ENCODE results near the gene IL17F. TPM values are rescaled to one million over a fixed set of nuclear protein-coding genes. Genes with fewer than 3 reads are reported as not detected.

The IL17F gene
- total RNA-seq, 1 donor from 2014 or later: not detected

DNA sequence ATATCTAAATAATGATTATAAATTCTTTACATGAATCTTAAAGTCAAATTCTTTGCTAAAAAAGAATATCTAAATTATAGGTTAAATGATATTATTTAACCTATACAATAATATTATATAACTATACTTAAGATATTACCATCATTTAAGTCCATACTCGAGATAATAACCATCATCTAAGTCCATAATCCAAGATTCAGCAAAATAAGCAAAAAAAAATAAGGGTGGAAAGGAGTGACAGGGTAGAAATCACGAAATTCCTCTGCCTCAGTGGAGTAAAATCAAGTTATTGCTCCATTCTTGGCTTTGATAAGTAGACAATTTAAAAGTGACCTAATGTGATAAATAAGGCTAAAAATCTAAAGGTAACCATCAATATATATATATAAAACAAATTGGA is 48.4 kb downstream of the IL17F start:
- DNase-seq (ENCODE audit: extremely low read depth, low read depth, low spot score): no peak

- no peak for DNase-seq (ENCODE audit: extremely low read depth, low read depth, low spot score)
Measured at GRCh38 chr6:52191824-52192223, 52.5 kb downstream of the IL17F start.

DNA sequence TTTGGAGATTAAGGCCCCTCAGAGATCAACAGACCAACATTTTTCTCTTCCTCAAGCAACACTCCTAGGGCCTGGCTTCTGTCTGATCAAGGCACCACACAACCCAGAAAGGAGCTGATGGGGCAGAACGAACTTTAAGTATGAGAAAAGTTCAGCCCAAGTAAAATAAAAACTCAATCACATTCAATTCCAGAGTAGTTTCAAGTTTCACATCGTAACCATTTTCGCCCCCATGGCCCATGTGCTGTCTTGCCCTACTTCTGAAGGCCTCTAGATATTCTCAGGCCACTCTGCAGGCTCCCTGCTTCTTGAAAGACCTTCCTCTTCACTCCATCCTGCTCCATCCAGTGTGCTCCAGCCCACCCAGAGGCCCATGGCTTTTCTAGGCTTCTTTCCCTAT is 53.9 kb downstream of the IL17F start:
- no peak for DNase-seq (ENCODE audit: extremely low read depth, low read depth, low spot score)

GRCh38 chr6:52189974-52190373 is 54.3 kb downstream of the IL17F start:
- no peak for DNase-seq (ENCODE audit: extremely low read depth, low read depth, low spot score)

- DNase-seq (ENCODE audit: extremely low read depth, low read depth, low spot score): no peak
Measured at GRCh38 chr6:52187098-52187497, 57.2 kb downstream of the IL17F start.

Other genes starting within 250 kb of the IL17F start
- gene PKHD1, start 156.9 kb downstream of the IL17F start, total RNA-seq: 0.06 and 0.53 TPM in 2 replicates
- gene IL17A, start 58.1 kb downstream of the IL17F start, total RNA-seq: not detected in 2 replicates
- gene MCM3, start 40.2 kb upstream of the IL17F start, total RNA-seq: 37.6 and 45.4 TPM in 2 replicates
- gene PAQR8, start 117.7 kb upstream of the IL17F start, total RNA-seq: 13.8 and 14.9 TPM in 2 replicates
- gene EFHC1, start 175.8 kb upstream of the IL17F start, total RNA-seq: 16.0 and 16.2 TPM in 2 replicates